ENCODE measurements around the gene CCDC102B.
A peak's percentile ranks its signal among the peaks of the same experiment; 100 is the strongest.

Gene CCDC102B

DNA sequence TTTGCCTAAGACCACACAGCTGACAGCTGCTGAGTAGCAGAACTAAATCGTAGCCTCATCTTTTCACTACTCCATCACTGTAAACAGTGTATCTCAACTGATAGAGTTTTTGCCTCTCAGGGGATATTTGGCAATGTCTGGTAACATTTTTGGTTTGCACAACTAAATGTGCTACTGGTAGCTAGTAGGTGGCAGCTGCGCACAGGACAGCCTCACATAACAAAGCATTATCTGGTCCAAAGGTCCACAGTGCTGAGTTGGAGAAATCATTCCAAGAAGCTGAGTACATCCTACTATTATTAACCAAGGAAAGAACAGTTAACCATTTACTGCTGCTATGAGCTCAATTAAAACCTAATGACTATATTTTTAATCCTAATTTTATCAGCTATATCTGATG, 6.1 kb upstream of the CCDC102B start:
- H3K4me3 ChIP-seq (replicated peaks; ENCODE audit: low read depth, low read length): no peak overlapping the region
- peak; percentile 64 for DNase-seq (ENCODE audit: low read depth)
- TF ChIP-seq, protein P1, sequence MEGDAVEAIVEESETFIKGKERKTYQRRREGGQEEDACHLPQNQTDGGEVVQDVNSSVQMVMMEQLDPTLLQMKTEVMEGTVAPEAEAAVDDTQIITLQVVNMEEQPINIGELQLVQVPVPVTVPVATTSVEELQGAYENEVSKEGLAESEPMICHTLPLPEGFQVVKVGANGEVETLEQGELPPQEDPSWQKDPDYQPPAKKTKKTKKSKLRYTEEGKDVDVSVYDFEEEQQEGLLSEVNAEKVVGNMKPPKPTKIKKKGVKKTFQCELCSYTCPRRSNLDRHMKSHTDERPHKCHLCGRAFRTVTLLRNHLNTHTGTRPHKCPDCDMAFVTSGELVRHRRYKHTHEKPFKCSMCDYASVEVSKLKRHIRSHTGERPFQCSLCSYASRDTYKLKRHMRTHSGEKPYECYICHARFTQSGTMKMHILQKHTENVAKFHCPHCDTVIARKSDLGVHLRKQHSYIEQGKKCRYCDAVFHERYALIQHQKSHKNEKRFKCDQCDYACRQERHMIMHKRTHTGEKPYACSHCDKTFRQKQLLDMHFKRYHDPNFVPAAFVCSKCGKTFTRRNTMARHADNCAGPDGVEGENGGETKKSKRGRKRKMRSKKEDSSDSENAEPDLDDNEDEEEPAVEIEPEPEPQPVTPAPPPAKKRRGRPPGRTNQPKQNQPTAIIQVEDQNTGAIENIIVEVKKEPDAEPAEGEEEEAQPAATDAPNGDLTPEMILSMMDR (IDR thresholded peaks at IDR 0.05; ENCODE audit: low read length, missing control alignments): no peak

DNA sequence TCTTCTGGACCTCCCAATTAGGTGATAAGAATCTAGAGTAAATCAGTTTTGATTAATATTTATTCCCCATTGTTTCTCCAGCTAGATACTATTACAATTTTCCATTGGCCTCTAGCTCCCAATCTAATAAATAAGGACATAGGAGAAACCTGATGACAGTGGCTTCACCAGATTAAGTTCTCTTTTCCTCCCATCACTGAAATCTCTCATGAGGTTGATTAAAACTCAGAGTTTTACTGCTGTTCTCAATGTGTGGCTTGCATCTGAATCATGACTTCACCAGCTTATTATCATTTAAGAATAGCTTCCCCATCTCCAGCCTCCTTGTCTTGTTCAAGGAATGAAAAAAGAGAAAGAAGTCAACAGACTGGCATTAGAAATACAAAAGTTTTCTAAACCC, 3.9 kb upstream of the CCDC102B start:
- TF ChIP-seq, protein P1 (IDR thresholded peaks at IDR 0.05; ENCODE audit: low read length, missing control alignments): no peak
- DNase-seq (ENCODE audit: low read depth): no peak
- H3K4me3 ChIP-seq (replicated peaks; ENCODE audit: low read depth, low read length): no peak overlapping the region

DNA sequence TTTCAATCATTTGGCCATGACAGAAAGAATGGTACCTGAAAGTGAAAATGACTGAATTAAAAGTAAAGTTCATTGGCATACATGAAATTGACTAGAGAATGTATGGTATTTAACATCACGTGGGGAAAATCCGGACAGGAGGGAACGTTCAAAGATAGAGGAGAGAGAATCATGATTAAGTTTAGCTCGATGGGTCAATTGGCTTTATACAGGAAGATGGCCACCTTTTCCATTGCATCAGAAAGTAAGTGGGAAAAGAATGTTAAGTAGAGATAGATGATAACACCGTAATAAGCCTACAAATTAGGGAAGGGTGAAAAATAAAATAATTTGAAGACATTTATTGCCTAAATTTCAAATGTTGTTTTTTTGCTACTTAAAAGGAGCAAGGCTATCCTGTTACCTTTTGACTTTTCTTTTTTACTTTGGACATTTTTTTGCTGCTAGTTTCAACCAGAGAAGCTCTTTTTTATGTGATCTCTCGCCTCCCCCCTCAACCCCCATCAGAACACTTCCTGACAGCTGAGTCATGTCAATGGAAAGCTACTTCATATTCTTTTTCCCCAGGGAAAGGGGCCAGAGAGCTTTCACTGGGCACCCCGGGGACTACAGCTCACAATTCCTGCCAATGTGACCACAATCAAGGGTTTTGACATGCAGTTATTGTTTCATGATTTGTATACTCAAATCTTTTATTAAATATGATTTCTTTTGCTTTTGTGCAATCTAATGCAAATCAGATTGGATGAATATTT, 767 bp upstream of the CCDC102B start:
- peak overlapping the region; percentile 60 for H3K4me3 ChIP-seq (replicated peaks; ENCODE audit: low read depth, low read length)
- TF ChIP-seq, protein P1 (IDR thresholded peaks at IDR 0.05; ENCODE audit: low read length, missing control alignments): no peak
- peak; percentile 93 for DNase-seq (ENCODE audit: low read depth)

DNA sequence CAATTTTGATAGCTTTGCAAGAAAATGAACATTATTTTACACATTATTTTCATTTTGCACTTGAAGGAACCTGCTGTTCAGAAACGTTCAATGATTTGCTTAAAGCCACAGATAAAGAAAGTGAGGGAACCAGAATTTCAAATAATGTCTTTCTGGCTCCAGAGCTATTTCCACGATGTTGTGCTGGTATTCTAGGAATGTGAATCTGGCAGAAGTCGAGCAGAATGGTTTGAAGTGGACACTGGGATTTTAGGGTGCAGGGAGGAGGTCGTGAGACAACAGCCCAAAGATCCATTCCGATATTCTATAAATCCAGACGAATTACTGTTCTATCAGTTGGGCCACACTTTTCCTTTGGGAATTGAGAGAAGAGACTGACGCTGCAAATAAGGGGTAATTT, 2.2 kb downstream of the CCDC102B start:
- no peak for DNase-seq (ENCODE audit: low read depth)
- TF ChIP-seq, protein P1 (IDR thresholded peaks at IDR 0.05; ENCODE audit: low read length, missing control alignments): no peak
- H3K4me3 ChIP-seq (replicated peaks; ENCODE audit: low read depth, low read length): peak overlapping the region; percentile 13

DNA sequence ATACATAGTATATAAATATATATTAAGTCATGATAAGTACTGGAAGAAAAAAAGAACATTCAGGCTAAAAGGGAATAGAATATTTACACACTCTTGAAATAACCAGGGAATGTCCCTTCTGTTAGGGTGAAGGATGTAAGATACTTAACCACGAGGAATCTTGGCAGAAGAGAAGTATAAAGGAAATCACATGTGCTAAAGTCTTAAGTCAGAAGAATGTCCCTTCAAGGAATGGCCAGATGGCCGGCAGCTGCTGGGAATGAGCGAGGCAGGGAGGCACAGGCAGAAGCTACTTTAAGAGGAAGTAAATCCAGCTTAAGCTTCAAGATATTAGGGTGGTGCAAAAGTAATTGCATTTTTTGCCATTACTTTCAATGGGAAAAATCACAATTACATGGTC, 5.5 kb downstream of the CCDC102B start:
- TF ChIP-seq, protein P1 (IDR thresholded peaks at IDR 0.05; ENCODE audit: low read length, missing control alignments): no peak
- no peak overlapping the region for H3K4me3 ChIP-seq (replicated peaks; ENCODE audit: low read depth, low read length)
- peak; percentile 93 for DNase-seq (ENCODE audit: low read depth)

DNA sequence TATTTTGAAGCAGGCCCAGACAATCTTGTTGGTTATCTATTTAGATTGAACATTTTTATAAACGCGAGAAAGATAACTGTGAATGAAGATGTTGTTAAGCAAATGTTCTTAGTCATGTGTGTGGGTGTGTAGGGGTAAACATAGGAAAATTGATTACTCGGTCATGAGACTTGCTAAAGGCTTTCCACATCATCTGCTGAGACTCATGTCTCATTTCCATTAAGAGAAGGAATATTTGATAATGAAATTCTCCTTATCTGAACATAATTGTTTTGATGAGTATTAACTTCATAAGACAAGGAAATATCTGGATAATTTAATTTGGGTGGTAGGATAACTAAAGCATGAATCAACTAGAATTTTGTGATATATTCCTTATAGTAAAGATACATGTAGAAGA, 19.7 kb downstream of the CCDC102B start:
- DNase-seq (ENCODE audit: low read depth): peak; percentile 51
- no peak overlapping the region for H3K4me3 ChIP-seq (replicated peaks; ENCODE audit: low read depth, low read length)
- TF ChIP-seq, protein P1 (IDR thresholded peaks at IDR 0.05; ENCODE audit: low read length, missing control alignments): no peak

DNA sequence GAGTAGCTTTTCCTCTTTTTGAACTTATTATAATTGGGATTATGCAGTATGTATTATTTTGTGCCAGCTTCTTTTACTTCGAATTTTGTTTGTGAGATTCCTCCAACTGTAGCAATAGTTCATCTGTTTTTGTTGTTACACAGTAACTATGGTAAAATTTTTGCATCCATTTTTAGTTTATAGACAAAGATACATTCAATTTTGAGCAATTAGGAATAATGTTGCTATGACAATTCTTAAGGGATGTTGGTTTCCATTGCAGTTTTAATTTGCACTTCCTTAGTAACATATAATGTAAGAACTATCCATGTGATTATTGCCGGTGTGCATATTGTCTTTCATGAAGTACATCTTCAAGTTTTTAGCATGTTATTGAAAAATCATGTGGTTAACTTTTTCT, 20.7 kb downstream of the CCDC102B start:
- TF ChIP-seq, protein P1 (IDR thresholded peaks at IDR 0.05; ENCODE audit: low read length, missing control alignments): no peak
- DNase-seq (ENCODE audit: low read depth): no peak
- no peak overlapping the region for H3K4me3 ChIP-seq (replicated peaks; ENCODE audit: low read depth, low read length)
